Measurements from ENCODE around the gene EGLN1.

Gene EGLN1

DNA sequence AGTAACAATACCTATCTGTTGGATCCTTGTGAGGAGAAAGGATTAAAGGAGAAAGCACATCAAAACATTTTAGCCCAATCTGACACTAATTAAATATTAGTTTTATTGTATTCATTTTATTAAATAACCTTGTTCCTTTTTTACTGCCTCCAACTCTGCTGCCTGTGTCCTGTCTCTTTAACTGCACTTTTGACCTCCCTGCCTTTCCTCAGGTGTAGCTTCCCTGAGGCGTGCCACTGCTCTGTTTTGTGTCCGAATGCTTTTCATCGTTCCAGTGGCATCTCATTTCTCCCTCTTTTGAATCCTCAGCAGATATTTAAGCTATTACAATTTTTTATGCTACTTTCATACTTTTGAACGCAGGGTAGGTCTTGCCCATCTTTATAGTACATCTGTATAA is 73.6 kb downstream of the EGLN1 start:
- H3K9me3 Mint-ChIP-seq, result no peaks in the 10 kb centered on the region
- no peak overlapping the region for H3K4me3 Mint-ChIP-seq
- H3K27ac Mint-ChIP-seq, result no peak overlapping the region
- H3K36me3 Mint-ChIP-seq (ENCODE audit: low read depth), result peaks cover 88% of the 10 kb centered on the region
- no peaks in the 10 kb centered on the region for H3K27me3 Mint-ChIP-seq
- peaks cover 5% of the 10 kb centered on the region for H3K4me1 Mint-ChIP-seq (ENCODE audit: low read depth)
- DNase-seq, result no peak

DNA sequence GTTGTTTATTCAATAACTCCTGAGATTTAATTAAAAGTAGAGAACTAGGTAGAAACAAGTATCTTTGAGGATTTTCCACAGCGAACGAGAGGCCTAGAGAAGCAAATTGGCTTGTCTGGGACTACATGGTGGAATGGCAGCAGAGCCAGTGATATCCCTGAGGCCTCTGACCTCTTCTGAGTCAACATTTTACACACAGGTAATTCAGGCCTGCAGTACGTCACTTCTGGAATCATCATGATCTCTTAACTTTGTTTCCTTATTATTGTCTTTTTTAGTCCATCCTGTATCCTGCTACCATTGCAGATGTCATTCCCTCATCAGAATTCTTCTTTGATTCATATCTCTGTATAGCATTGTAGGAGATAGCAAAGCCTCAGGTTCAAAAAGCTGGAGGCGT is 74.1 kb downstream of the EGLN1 start:
- Mint-ChIP-seq H3K27ac (no peak overlapping the region), H3K4me1 (ENCODE audit: low read depth) (peaks cover 8% of the 10 kb centered on the region), H3K9me3 (no peaks in the 10 kb centered on the region), H3K36me3 (ENCODE audit: low read depth) (peaks cover 86% of the 10 kb centered on the region), H3K4me3 (no peak overlapping the region), H3K27me3 (no peaks in the 10 kb centered on the region)
- no peak for DNase-seq

- H3K9me3 Mint-ChIP-seq, result no peaks in the 10 kb centered on the region
- H3K36me3 Mint-ChIP-seq (ENCODE audit: low read depth), result peaks cover 84% of the 10 kb centered on the region
- peaks cover 48% of the 10 kb centered on the region for H3K4me1 Mint-ChIP-seq (ENCODE audit: low read depth)
- DNase-seq, result no peak
- peak overlapping the region; percentile 12 for H3K27ac Mint-ChIP-seq
- peaks cover 2% of the 10 kb centered on the region for H3K27me3 Mint-ChIP-seq
- H3K4me3 Mint-ChIP-seq, result no peak overlapping the region
Measured at GRCh38 chr1:231340328-231341013, 81.6 kb downstream of the EGLN1 start.

- peaks cover 87% of the 10 kb centered on the region for H3K36me3 Mint-ChIP-seq (ENCODE audit: low read depth)
- no peaks in the 10 kb centered on the region for H3K9me3 Mint-ChIP-seq
- H3K27me3 Mint-ChIP-seq, result peaks cover 2% of the 10 kb centered on the region
- peaks cover 60% of the 10 kb centered on the region for H3K4me1 Mint-ChIP-seq (ENCODE audit: low read depth)
- DNase-seq, result no peak
- H3K27ac Mint-ChIP-seq, result peak within 1 kb of the TSS; percentile 99
- peak within 1 kb of the TSS; percentile 100 for H3K4me3 Mint-ChIP-seq
Measured at GRCh38 chr1:231338270-231339128, 83.6 kb downstream of the EGLN1 start, which contains the start of gene SPRTN. Gene SPRTN (plus strand): TSS chr1:231338293. CDS start chr1:231338384, 91 bp downstream.

- peaks cover 89% of the 10 kb centered on the region for H3K36me3 Mint-ChIP-seq (ENCODE audit: low read depth)
- peaks cover 65% of the 10 kb centered on the region for H3K4me1 Mint-ChIP-seq (ENCODE audit: low read depth)
- H3K27me3 Mint-ChIP-seq, result peaks cover 2% of the 10 kb centered on the region
Measured at GRCh38 chr1:231337472-231338269, 84.4 kb downstream of the EGLN1 start, which contains the start of gene EXOC8. Gene EXOC8 (minus strand): TSS chr1:231337852. CDS start chr1:231337745, 107 bp downstream.

GRCh38 chr1:231337043-231337471 is 85.0 kb downstream of the EGLN1 start:
- no peak for DNase-seq
- peak overlapping the region; percentile 99 for H3K27ac Mint-ChIP-seq
- peaks cover 91% of the 10 kb centered on the region for H3K36me3 Mint-ChIP-seq (ENCODE audit: low read depth)
- no peaks in the 10 kb centered on the region for H3K9me3 Mint-ChIP-seq
- H3K4me1 Mint-ChIP-seq (ENCODE audit: low read depth), result peaks cover 66% of the 10 kb centered on the region
- peaks cover 2% of the 10 kb centered on the region for H3K27me3 Mint-ChIP-seq
- peak overlapping the region; percentile 100 for H3K4me3 Mint-ChIP-seq

More at GRCh38 chr1:231337472-231338269, 84.4 kb downstream of the EGLN1 start, which contains the start of gene EXOC8:
- Mint-ChIP-seq H3K9me3 (no peaks in the 10 kb centered on the region), H3K4me3 (peak within 1 kb of the TSS; percentile 100), H3K27ac (peak within 1 kb of the TSS; percentile 99)
- peak; percentile 99 for DNase-seq

DNA sequence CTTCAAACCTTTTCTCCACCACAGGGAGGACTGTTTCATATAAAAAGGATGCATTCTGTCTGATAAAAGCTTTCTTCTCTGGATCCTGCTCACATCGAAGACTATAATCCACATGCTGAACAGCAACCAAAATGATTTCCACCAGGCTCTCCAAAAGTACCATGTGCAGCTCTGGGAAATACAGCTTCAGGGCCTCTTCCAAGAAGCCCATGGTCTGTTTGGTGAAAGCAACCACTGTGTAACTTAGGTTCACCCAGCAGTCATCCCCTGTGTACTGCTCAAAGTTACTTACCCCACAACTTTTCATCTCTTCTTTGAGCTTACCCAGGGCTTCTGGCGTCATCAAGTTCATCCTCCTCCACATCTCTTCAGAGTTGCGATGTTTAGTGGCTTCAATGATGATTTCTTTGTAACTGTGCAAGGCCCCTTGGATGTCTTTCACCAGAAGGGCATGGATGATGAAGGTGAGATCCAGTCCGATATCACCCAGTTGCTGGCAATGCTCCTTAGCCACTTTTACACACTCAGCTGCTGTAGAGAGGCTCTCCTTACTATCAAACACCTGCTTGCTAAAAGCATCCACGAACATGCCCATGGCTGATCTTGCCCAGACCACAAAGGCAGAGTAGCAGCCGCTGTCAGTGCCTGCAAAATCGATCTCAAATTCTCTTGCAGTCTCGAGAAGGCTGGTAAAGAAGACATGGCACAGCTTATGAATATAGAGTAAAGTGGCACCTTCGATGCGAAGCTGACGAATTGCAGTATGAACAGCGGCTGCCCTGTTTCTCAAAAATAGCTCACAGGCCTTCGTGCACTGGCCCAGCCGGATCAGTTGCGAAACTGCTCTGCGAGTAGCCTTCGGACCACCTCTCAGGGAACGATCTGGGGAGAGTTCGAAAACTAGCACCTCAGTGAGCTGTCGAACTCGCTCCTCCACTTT is 86.2 kb downstream of the EGLN1 start:
- Mint-ChIP-seq H3K27ac (peak overlapping the region; percentile 89), H3K36me3 (ENCODE audit: low read depth) (peaks cover 90% of the 10 kb centered on the region), H3K9me3 (no peaks in the 10 kb centered on the region), H3K27me3 (peaks cover 2% of the 10 kb centered on the region), H3K4me1 (ENCODE audit: low read depth) (peaks cover 68% of the 10 kb centered on the region), H3K4me3 (peak overlapping the region; percentile 100)
- no peak for DNase-seq

DNA sequence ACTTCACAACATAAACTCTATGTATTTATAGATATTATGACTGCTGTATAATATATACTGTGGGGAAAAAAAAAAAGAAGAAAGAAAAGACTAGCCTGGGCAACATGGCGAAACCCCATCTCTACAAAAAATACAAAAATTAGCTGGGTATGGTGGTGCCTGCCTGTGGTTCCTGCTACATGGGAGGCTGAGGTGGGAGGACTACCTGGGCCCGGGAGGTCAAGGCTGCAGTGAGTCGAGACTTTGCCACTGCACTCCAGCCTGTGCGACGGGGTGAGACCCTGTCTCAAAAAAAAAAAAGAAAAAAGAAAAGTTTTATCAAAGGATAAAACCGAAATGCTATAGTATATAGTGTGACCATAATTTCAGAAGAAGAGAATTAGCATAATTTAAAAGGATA is 87.1 kb downstream of the EGLN1 start:
- no peak overlapping the region for H3K27ac Mint-ChIP-seq

DNA sequence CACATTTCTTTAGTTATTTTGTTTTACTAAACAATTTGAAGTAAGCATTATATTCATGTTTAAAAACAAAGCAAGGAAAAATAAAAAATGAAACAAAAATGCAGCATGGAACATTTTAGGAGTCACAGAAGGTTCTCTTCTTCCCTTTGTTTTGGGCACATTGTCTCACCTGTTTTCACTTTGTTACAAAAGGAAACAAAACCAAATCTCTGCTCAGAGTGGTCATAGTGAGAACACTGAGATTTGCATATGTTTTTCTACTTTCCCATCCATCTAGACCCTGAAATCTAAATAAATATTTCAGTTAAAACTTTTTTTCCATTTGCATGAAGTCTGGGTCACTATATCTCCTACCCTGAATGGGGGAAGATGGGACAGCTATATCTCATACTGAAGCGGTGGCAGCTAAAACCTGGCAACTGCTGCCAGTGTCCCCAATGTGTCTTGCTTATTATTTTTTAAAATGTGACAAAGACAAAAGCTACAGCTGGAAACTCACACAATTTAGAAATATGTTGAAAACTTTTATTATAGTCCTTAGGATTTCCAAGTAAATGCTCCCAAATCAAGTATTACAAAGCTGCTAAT is 87.9 kb downstream of the EGLN1 start:
- peak overlapping the region; percentile 100 for H3K4me3 Mint-ChIP-seq
- H3K9me3 Mint-ChIP-seq, result no peaks in the 10 kb centered on the region
- no peak overlapping the region for H3K27ac Mint-ChIP-seq
- no peak for DNase-seq
- H3K36me3 Mint-ChIP-seq (ENCODE audit: low read depth), result peaks cover 80% of the 10 kb centered on the region
- H3K27me3 Mint-ChIP-seq, result peaks cover 2% of the 10 kb centered on the region
- peaks cover 57% of the 10 kb centered on the region for H3K4me1 Mint-ChIP-seq (ENCODE audit: low read depth)

More for the DNA sequence above, 87.1 kb downstream of the EGLN1 start:
- peak overlapping the region; percentile 100 for H3K4me3 Mint-ChIP-seq
- H3K27me3 Mint-ChIP-seq, result peaks cover 2% of the 10 kb centered on the region
- DNase-seq, result no peak
- peaks cover 61% of the 10 kb centered on the region for H3K4me1 Mint-ChIP-seq (ENCODE audit: low read depth)
- H3K9me3 Mint-ChIP-seq, result no peaks in the 10 kb centered on the region
- peaks cover 86% of the 10 kb centered on the region for H3K36me3 Mint-ChIP-seq (ENCODE audit: low read depth)

DNA sequence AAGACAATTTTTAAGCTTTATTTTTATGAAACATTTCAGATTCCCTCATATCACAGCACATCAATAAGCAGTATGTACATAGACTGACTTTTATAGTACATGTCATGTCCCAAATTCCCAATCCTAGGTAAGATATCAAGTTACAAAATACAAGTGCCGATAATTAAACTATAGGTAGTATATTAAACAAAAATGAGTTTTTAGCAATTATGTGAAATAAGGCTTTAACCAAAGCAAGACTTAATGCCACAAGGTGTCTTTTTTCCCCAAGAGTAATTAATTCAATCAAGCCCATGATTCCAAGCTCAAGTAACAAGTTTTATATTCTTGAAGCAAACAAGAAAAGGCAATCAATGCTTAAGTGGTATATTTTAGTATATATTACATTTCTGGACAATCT is 89.3 kb downstream of the EGLN1 start:
- Mint-ChIP-seq H3K27ac (no peak overlapping the region), H3K36me3 (ENCODE audit: low read depth) (peaks cover 66% of the 10 kb centered on the region), H3K27me3 (peaks cover 2% of the 10 kb centered on the region), H3K9me3 (no peaks in the 10 kb centered on the region), H3K4me1 (ENCODE audit: low read depth) (peaks cover 52% of the 10 kb centered on the region), H3K4me3 (peak overlapping the region; percentile 100)
- no peak for DNase-seq

DNA sequence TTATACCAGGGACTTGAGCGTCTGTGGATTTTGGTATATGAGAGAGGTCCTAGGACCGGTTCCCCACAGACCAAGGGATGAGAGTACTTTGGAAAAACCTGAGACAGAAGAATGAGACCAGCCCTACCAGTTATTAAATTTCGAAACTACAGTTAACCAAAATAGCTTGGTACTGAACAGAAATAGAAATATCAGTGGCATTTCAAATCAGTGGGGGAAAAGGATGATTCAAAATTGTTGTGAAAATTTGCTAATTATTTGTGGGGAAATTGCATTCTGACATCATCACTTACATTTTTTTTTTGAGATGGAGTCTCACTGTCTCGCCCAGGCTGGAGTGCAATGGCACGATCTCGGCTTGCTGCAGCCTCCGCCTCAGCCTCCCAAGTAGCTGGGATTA is 92.6 kb downstream of the EGLN1 start:
- no peak for DNase-seq
- Mint-ChIP-seq H3K27ac (no peak overlapping the region), H3K9me3 (no peaks in the 10 kb centered on the region), H3K36me3 (ENCODE audit: low read depth) (peaks cover 35% of the 10 kb centered on the region), H3K4me1 (ENCODE audit: low read depth) (peaks cover 28% of the 10 kb centered on the region), H3K4me3 (no peak overlapping the region), H3K27me3 (no peaks in the 10 kb centered on the region)

- Mint-ChIP-seq H3K9me3 (no peaks in the 10 kb centered on the region), H3K27me3 (no peaks in the 10 kb centered on the region), H3K4me3 (no peak overlapping the region), H3K27ac (no peak overlapping the region), H3K36me3 (ENCODE audit: low read depth) (peaks cover 17% of the 10 kb centered on the region), H3K4me1 (ENCODE audit: low read depth) (peaks cover 10% of the 10 kb centered on the region)
- DNase-seq, result no peak
Measured at GRCh38 chr1:231327617-231328016, 94.5 kb downstream of the EGLN1 start.

- Mint-ChIP-seq H3K27me3 (no peaks in the 10 kb centered on the region), H3K4me1 (ENCODE audit: low read depth) (peaks cover 3% of the 10 kb centered on the region), H3K9me3 (no peaks in the 10 kb centered on the region), H3K4me3 (no peak overlapping the region), H3K36me3 (ENCODE audit: low read depth) (peaks cover 4% of the 10 kb centered on the region), H3K27ac (no peak overlapping the region)
- DNase-seq, result no peak
Measured at GRCh38 chr1:231326248-231326647, 95.8 kb downstream of the EGLN1 start.

Data from activated T-cell treated with anti-CD3 and anti-CD28 coated beads, Interleukin-2, amount 50 U/mL, for 24 hours (primary cell).